Cardiac fibroblast (primary cell): ENCODE measurements around the gene FLOT1.
A peak's percentile ranks its signal among the peaks of the same experiment; 100 is the strongest.

Source experiments
- DNase-seq, 2 donors: peaks; one replicate each; pipeline versions ENCODE4 v3.0.0 to v3.0.0-alpha.2; 2010; ENCODE audit warnings: low read depth in 2 of 2
- H3K4me3 ChIP-seq, 2 donors: replicated peaks in 1 of 2; 1 replicate in 1 of 2; 2 replicates in 1 of 2; pipeline ENCODE4 v1.5.1; 2011; ENCODE audit warnings: low read depth in 2 of 2, low read length in 2 of 2, mild to moderate bottlenecking in 2 of 2, moderate library complexity in 1 of 2
- TF ChIP-seq, protein P1 (sequence below): IDR thresholded peaks from one replicate; pipeline ENCODE4 v1.5.1; 2011; ENCODE audit warnings: low read depth, mild to moderate bottlenecking, low read length, inconsistent platforms

Gene FLOT1

GRCh38 chr6:30749554-30750378 lies 7.3 kb upstream of the FLOT1 start:
- no peak overlapping the region for H3K4me3 ChIP-seq
- no peak for DNase-seq
- TF ChIP-seq, protein P1, sequence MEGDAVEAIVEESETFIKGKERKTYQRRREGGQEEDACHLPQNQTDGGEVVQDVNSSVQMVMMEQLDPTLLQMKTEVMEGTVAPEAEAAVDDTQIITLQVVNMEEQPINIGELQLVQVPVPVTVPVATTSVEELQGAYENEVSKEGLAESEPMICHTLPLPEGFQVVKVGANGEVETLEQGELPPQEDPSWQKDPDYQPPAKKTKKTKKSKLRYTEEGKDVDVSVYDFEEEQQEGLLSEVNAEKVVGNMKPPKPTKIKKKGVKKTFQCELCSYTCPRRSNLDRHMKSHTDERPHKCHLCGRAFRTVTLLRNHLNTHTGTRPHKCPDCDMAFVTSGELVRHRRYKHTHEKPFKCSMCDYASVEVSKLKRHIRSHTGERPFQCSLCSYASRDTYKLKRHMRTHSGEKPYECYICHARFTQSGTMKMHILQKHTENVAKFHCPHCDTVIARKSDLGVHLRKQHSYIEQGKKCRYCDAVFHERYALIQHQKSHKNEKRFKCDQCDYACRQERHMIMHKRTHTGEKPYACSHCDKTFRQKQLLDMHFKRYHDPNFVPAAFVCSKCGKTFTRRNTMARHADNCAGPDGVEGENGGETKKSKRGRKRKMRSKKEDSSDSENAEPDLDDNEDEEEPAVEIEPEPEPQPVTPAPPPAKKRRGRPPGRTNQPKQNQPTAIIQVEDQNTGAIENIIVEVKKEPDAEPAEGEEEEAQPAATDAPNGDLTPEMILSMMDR = no peak

DNA sequence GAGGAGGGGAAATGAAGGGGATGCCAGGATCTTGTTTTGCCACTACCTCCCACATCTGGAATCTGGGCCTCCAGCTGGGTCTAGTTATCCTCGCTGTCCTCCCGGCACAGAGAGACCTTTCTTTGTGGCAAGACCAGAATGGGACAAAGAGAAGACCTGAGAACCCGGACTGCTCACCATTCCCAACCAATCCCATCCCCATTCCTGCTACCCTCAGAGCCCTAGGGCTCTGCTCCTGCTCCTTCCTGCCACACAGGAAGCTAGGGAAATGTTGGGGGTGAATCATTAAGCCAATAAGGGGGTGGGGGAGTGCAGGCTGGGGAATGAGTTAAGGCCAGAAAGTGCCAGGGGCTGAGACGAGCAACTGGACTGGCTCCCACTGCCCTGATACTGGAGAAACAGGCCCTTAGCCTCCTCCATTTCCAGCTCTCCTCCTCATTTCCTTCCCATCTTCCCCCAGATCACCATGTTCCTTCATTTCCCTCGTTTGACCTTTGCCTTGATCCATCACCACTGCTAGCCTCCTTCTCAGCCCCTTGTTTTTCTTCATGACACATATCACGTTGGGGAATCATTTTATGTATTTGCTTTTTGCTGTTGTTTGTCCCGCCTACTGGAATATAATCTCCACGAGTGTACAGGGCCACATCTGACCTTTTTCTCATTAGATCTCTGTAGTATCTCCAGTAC lies 6.5 kb upstream of the FLOT1 start:
- TF ChIP-seq, protein P1 = no peak
- peak; percentile 61 to 63 for DNase-seq
- no peak overlapping the region for H3K4me3 ChIP-seq

GRCh38 chr6:30747902-30748769 lies 5.6 kb upstream of the FLOT1 start:
- peak in 1 of 2 donors; percentile 42 for DNase-seq
- TF ChIP-seq, protein P1 = no peak
- H3K4me3 ChIP-seq = no peak overlapping the region

DNA sequence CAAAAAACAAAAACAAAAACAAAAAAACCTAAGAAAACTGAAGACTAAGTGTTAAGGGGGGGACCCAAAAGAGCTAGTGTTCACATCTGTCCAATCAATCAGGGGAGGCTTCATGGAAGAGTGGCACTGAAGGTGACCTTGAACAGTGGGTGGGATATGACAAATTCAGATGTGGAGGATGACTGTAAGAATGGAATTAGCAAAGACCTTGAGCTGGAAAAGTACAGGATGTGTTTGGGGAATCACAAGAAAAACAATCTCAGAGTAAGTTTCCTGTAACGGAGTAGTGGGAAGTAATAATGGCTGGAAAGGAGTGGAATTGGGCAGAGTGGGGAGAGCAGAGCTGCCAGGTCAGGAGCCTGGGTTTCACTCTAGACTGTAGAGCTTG lies 4.8 kb upstream of the FLOT1 start:
- DNase-seq = peak in 1 of 2 donors; percentile 49
- H3K4me3 ChIP-seq = no peak overlapping the region
- TF ChIP-seq, protein P1 = no peak

DNA sequence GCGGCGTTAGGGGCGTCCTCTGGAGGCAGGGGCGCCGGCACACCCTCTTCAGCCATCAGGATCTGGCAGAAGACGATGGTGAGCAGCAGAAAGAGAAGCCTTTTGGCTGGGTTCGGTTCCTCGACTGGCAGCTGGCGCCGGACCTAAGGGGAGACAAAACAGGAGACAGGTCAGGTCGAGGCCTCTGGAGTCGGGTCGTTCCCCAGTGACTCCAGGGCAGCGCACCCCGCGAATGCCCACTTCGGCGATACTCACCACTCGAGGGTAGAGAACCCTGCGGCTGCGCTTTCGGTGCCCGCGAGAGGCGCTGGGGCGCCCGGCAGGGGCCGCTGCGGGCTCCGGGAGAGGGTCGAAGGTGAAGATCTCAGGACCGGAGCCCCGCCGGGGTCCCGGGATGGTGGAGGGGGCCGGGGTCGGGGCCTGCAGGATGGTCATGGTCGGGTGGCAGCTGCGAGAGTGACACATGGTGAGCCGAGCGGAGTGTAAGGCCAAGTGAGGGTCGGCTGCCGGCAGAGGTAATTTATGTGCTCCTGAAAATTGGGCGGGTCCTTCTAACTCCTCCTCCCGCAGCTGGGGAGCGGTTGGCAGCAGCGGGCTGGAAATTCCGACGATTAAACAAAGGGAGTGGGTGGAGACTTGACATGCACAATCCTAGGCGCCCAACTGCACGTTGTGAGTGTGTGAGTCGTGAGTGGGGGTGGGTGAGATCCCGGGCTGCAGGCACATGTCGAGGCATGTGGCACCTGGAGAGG lies 1.7 kb upstream of the FLOT1 start, which contains the start of gene IER3:
TSS of gene IER3 (minus strand) at position 494 of the 752 bp plus-strand sequence. CDS start at position 465, 29 bp downstream.
- peak; percentile 97 to 98 for DNase-seq
- peak within 1 kb of the TSS; percentile 89 to 99 for H3K4me3 ChIP-seq
- TF ChIP-seq, protein P1 = peak; percentile 38
